Urinary bladder (tissue), 4 donors: ENCODE measurements around the gene ARL5A. TPM values are rescaled to one million over a fixed set of nuclear protein-coding genes. Genes with fewer than 3 reads are reported as not detected.

Experiments used
- DNase-seq: peaks from one replicate; pipeline ENCODE4 v3.0.0-alpha.2; 2015; ENCODE audit errors: extremely low spot score
- H3K27ac ChIP-seq: one replicate; pipeline ENCODE4 v1.5.1; 2013; ENCODE audit warnings: low read depth, mild to moderate bottlenecking, moderate library complexity
- H3K36me3 ChIP-seq: one replicate; pipeline ENCODE4 v1.6.1; 2013; ENCODE audit warnings: mild to moderate bottlenecking, moderate library complexity; ENCODE audit not compliant: insufficient read depth
- H3K4me1 ChIP-seq: one replicate; pipeline ENCODE4 v1.6.1; 2013; ENCODE audit warnings: mild to moderate bottlenecking, moderate library complexity; ENCODE audit not compliant: insufficient read depth
- H3K4me3 ChIP-seq: one replicate; pipeline ENCODE4 v1.5.1; 2013; ENCODE audit warnings: low read depth, low read length
- WGBS: extraction: QIAGEN DNeasy Blood & Tissue Kit; methylation state at CpG from one replicate; pipeline ENCODE4 v1.1.7; 2013; 5-methylcytosine and 5-hydroxymethylcytosine counted together
- polyA plus RNA-seq: library from polyadenylated mRNA; stranded (reverse); fragments of 200-250 nt; gene quantifications from one replicate; pipeline ENCODE4 v1.2.3, GENCODE V29; 2013
- total RNA-seq: library from RNA; depleted of rRNA; stranded (reverse); fragments of >200 nt; gene quantifications from one replicate; pipeline ENCODE4 v1.2.3, GENCODE V29; 2014
- donor health status: healthy with polysubstance abuse.
- donor health status: healthy.

The ARL5A gene
- total and polyA plus RNA-seq, 2 donors: 19.2 to 117 TPM

DNA sequence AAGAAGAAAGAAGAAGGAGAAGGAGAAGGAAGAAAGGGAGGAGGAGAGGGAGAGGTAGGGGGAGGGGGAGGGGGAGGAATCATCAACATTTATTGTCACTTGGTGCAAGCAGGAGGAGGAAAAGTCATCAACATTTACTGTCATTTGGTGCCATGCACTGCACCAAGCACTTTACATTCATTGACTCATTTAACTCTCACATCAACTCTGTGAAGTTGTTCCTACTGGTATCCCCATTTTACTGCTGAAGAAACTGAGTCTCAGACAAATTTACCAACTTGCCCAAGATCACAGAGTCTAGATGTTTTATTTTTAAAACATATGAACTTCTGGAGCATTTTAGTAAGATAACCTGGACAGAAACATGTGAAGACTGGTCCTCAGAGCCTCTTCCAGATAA, 47.3 kb downstream of the ARL5A start:
- Histone ChIP-seq H3K36me3 (peaks cover 4% of the 10 kb centered on the region), H3K4me3 (no peak overlapping the region)

DNA sequence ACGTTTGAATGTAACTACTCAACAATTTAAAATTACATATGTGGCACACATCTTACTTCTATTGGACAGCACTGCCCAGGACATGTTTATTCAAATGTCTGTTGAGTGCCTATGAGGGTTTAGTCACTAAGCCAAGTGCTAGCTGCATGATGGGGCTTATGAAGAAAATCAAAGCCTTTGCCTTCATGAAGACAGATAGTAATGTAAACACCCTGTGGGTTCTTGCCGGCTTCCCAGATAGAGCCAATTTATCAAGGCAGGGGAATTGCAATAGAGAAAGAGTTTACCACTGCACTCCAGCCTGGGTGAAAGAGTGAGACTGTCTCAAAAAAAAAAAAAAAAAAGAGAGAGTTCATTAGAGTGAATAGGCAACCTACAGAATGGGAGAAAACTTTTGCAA, 50.3 kb downstream of the ARL5A start:
- peaks cover 4% of the 10 kb centered on the region for H3K36me3 ChIP-seq
- no peak overlapping the region for H3K4me3 ChIP-seq
- DNase-seq: no peak
- no peak overlapping the region for H3K27ac ChIP-seq
- no peaks in the 10 kb centered on the region for H3K4me1 ChIP-seq
- WGBS: 45% methylated on average over 2 of the region's 2 CpGs

More for the DNA sequence above, 47.3 kb downstream of the ARL5A start:
- DNase-seq: no peak
- Histone ChIP-seq H3K4me1 (no peaks in the 10 kb centered on the region), H3K27ac (no peak overlapping the region)

DNA sequence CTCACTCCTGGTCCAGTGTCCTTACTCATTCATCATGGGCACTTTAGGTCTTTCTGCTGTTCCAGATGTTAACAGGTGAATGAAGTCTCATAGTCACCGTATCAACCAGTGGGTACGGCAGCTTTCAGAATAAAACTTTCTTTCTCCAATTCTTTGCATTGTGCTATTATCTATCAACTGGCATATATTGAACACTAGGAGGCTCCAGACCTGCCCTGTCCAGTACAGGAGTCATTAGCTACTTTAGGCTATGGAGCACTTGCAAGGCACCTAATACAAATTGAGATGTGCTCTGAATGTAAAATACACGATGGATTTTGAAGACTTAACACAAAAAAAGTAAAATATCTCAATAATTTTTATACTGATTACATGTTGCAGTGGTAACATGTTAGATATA, 50.7 kb downstream of the ARL5A start:
- 96% methylated on average over 3 of the region's 3 CpGs for WGBS

DNA sequence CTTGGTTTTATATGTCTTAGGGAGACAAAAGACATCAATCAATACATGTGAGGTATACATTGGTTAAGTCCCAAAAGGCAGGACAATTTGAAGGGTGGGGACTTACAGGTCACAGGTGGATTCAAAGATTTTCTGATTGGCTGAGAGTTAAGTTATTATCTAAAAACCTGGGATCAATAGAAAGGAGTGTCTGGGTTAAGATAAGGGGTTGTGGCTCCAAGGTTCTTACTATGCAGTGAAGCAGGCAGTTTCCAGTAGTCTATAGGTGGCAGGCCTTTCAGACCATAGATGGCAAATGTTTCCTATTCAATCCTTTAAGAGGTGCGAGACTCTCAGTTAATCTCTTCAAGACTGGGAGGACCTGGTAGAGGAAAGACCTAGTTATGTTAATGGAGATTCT, 51.9 kb downstream of the ARL5A start:
- H3K36me3 ChIP-seq: peaks cover 4% of the 10 kb centered on the region
- H3K27ac ChIP-seq: no peak overlapping the region
- no peak overlapping the region for H3K4me3 ChIP-seq
- 99% methylated on average over 1 of the region's 1 CpG for WGBS
- DNase-seq: no peak
- no peaks in the 10 kb centered on the region for H3K4me1 ChIP-seq

More for the DNA sequence above, 50.7 kb downstream of the ARL5A start:
- Histone ChIP-seq H3K4me1 (no peaks in the 10 kb centered on the region), H3K36me3 (peaks cover 4% of the 10 kb centered on the region), H3K27ac (no peak overlapping the region), H3K4me3 (no peak overlapping the region)
- no peak for DNase-seq

- Histone ChIP-seq H3K27ac (no peak overlapping the region), H3K36me3 (peaks cover 4% of the 10 kb centered on the region), H3K4me1 (no peaks in the 10 kb centered on the region), H3K4me3 (no peak overlapping the region)
- WGBS: 57% methylated on average over 6 of the region's 6 CpGs
- no peak for DNase-seq
Observed at GRCh38 chr2:151775057-151775740, 53.0 kb downstream of the ARL5A start.

- Histone ChIP-seq H3K36me3 (peaks cover 2% of the 10 kb centered on the region), H3K4me3 (no peak overlapping the region), H3K27ac (no peak overlapping the region), H3K4me1 (no peaks in the 10 kb centered on the region)
- DNase-seq: no peak
- WGBS: 10% methylated on average over 3 of the region's 3 CpGs
Observed at GRCh38 chr2:151774506-151774905, 53.7 kb downstream of the ARL5A start.

GRCh38 chr2:151771599-151772358, 56.4 kb downstream of the ARL5A start:
- H3K4me1 ChIP-seq: no peaks in the 10 kb centered on the region

GRCh38 chr2:151770995-151771394, 57.2 kb downstream of the ARL5A start:
- peaks cover under 1% of the 10 kb centered on the region for H3K36me3 ChIP-seq
- WGBS: 80% methylated on average over 2 of the region's 2 CpGs
- no peaks in the 10 kb centered on the region for H3K4me1 ChIP-seq
- H3K4me3 ChIP-seq: no peak overlapping the region
- no peak overlapping the region for H3K27ac ChIP-seq
- DNase-seq: no peak

More at GRCh38 chr2:151771599-151772358, 56.4 kb downstream of the ARL5A start:
- Histone ChIP-seq H3K4me3 (no peak overlapping the region), H3K27ac (no peak overlapping the region), H3K36me3 (peaks cover 2% of the 10 kb centered on the region)
- DNase-seq: no peak
- 34% methylated on average over 10 of the region's 10 CpGs for WGBS

GRCh38 chr2:151769606-151770005, 58.6 kb downstream of the ARL5A start:
- no peak for DNase-seq
- 100% methylated on average over 1 of the region's 1 CpG for WGBS
- H3K36me3 ChIP-seq: no peaks in the 10 kb centered on the region
- no peaks in the 10 kb centered on the region for H3K4me1 ChIP-seq
- no peak overlapping the region for H3K27ac ChIP-seq
- no peak overlapping the region for H3K4me3 ChIP-seq

GRCh38 chr2:151767536-151767935, 60.7 kb downstream of the ARL5A start:
- DNase-seq: no peak
- WGBS: 48% methylated on average over 2 of the region's 2 CpGs
- H3K4me1 ChIP-seq: no peaks in the 10 kb centered on the region
- no peaks in the 10 kb centered on the region for H3K36me3 ChIP-seq
- no peak overlapping the region for H3K27ac ChIP-seq
- no peak overlapping the region for H3K4me3 ChIP-seq

DNA sequence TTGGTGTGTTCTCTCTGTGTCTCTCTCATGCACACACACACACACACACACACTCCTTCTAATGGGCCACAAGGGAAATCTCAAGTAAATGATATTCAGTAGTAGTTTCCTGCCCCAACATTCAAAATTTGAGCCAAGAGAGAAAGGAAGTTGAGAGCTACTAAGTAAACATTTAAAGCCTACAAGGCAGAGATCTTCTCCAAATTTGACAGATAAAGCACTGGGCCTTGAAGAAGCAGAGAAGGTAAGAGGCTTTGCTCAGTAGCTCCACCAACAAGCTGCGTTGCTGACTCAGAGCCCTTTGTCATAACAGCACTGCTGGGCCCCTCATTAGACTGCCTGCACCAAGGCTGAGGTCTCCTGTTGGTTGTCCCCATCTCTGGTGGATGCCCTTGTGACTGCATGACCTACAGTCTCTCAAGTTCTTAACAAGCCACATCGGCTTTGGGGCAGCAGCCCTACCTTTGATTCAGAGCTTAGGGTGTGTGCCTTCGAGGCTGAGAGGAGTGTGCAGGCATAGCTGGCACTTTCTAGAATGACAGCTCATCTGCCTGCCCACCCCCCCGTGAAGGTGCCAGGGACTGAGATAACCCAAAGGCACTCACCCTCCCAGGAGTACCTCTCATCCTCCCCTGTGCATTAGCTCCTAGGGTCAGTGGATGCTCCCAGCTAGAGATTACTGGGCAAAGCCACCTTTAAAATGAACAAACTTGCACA, 61.6 kb downstream of the ARL5A start:
- Histone ChIP-seq H3K4me1 (no peaks in the 10 kb centered on the region), H3K36me3 (no peaks in the 10 kb centered on the region), H3K4me3 (no peak overlapping the region), H3K27ac (no peak overlapping the region)
- DNase-seq: no peak
- 76% methylated on average over 4 of the region's 4 CpGs for WGBS

DNA sequence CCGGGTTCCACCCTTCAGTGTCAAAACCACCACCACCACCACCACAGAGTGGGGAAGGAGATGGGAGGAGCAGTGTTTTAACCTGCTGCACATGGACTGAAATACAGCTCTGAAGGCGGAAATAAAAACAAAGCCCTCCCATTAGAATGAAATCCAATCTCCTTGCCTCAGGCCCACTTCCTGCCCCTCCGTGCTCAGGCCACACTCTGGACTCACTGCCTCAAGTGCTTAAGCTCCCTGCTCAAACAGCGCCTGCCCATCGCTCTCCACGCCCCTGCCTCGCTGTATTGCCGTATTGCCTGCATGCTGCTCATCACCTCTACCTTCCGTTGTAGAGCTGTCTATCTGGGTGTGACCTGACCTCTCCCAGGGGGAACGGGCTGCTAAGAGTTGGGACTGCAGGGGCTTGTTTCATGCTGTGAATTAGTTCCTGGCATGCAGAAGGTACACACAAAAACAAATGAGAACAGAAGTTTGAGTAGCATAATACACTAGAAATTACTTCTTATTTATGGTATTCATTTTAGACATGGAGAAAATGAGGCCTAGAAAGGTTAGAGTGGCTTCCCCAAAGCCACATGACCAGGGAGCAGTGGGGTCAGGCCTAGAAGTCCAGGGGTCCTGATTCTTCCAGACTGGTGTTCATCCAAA, 62.3 kb downstream of the ARL5A start:
- no peak overlapping the region for H3K27ac ChIP-seq
- 85% methylated on average over 10 of the region's 10 CpGs for WGBS
- no peaks in the 10 kb centered on the region for H3K36me3 ChIP-seq
- H3K4me3 ChIP-seq: no peak overlapping the region
- DNase-seq: no peak
- H3K4me1 ChIP-seq: no peaks in the 10 kb centered on the region

DNA sequence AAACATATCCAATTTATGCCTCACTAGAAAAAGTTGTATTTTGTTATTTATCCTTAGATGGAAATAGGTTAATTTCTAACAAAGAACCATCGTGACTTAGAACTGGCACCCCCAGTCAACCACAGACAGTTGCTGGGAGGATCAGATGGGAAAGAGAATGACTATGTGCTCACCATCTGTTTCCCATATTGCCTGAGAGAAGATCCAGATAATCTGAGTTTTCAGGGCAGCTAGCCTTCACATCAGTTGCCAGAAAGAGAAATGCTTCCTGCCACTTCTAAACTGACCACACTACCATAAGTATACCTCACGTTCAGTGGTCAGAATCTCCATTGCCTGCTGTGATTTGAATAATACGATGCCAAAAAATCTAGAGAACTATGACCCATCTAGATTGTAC, 65.5 kb downstream of the ARL5A start:
- no peaks in the 10 kb centered on the region for H3K4me1 ChIP-seq
- no peak for DNase-seq
- H3K4me3 ChIP-seq: no peak overlapping the region
- no peaks in the 10 kb centered on the region for H3K36me3 ChIP-seq
- 49% methylated on average over 3 of the region's 3 CpGs for WGBS
- H3K27ac ChIP-seq: no peak overlapping the region
